GM23248 (cell line): Measurements from ENCODE around the gene ATP2C2.

Source experiments
- EZH2 ChIP-seq: fragments of 200-600 bp; sonication (generic); IDR thresholded peaks from 2 replicates; pipeline ENCODE4 v1.6.1; 2018; ENCODE audit warnings: antibody characterized with exemption, mild to moderate bottlenecking; ENCODE audit not compliant: insufficient read depth, poor library complexity, severe bottlenecking
- EZH2phosphoT487 ChIP-seq: fragments of 200-600 bp; sonication (generic); IDR thresholded peaks from 2 replicates; pipeline ENCODE4 v1.6.1; 2018; ENCODE audit warnings: antibody characterized with exemption, moderate library complexity, mild to moderate bottlenecking, low read depth; ENCODE audit not compliant: insufficient read depth

- TF ChIP-seq EZH2phosphoT487 (no peak), EZH2 (no peak)
Observed at GRCh38 chr16:84413244-84414004, 45.1 kb downstream of the ATP2C2 start.
